Measurements from ENCODE around the gene HYOU1. TPM values are rescaled to one million over a fixed set of nuclear protein-coding genes. Genes with fewer than 3 reads are reported as not detected.
"Not testable (repeated sequence)": the region's sequence is repeated elsewhere in the genome, so short reads cannot be mapped to it uniquely, and the experiment has no call there.

Gene HYOU1
- total and polyA plus RNA-seq, 4 donors: 35.7 to 145 (median 68.7) TPM

GRCh38 chr11:119041821-119042514 lies 15.0 kb downstream of the HYOU1 start:
- no peak for DNase-seq
- 82 to 84% methylated on average over 4 of the region's 4 CpGs for WGBS, 2 donors
- Histone ChIP-seq H3K36me3 (ENCODE audit: control insufficient read depth in 1 of 2, insufficient read depth in 2 of 2, low read length in 1 of 2) (peaks cover 0 to 4% of the 10 kb centered on the region in 2 donors), H3K27ac (ENCODE audit: low read depth in 1 of 2, low read length in 2 of 2) (no peak overlapping the region), H3K4me3 (ENCODE audit: low read length in 2 of 2) (no peak overlapping the region), H3K27me3 (ENCODE audit: control insufficient read depth in 1 of 2, insufficient read depth in 2 of 2, low read length in 1 of 2) (no peaks in the 10 kb centered on the region), H3K4me1 (ENCODE audit: control insufficient read depth in 1 of 2, insufficient read depth in 2 of 2, low read length in 2 of 2) (no peaks in the 10 kb centered on the region), H3K9me3 (ENCODE audit: control insufficient read depth, low read length) (no peaks in the 10 kb centered on the region)
- ATAC-seq (ENCODE audit: low FRiP score): no peak
- intact Hi-C loops (cut with DNase I): no loop called here

- intact Hi-C loops (cut with DNase I); DNase-seq; H3K36me3 ChIP-seq (ENCODE audit: control insufficient read depth in 1 of 2, insufficient read depth in 2 of 2, low read length in 1 of 2); H3K27me3 ChIP-seq (ENCODE audit: control insufficient read depth in 1 of 2, insufficient read depth in 2 of 2, low read length in 1 of 2); H3K4me1 ChIP-seq (ENCODE audit: control insufficient read depth in 1 of 2, insufficient read depth in 2 of 2, low read length in 2 of 2); H3K9me3 ChIP-seq (ENCODE audit: control insufficient read depth, low read length); H3K27ac ChIP-seq (ENCODE audit: low read depth in 1 of 2, low read length in 2 of 2); H3K4me3 ChIP-seq (ENCODE audit: low read length in 2 of 2); ATAC-seq (ENCODE audit: low FRiP score): not testable (repeated sequence)
- WGBS, 2 donors: 46% methylated on average over 7 to 11 of the region's 11 CpGs
Measured at GRCh38 chr11:119039471-119039870, 17.5 kb downstream of the HYOU1 start.

- Histone ChIP-seq H3K9me3 (ENCODE audit: control insufficient read depth, low read length) (no peaks in the 10 kb centered on the region), H3K4me1 (ENCODE audit: control insufficient read depth in 1 of 2, insufficient read depth in 2 of 2, low read length in 2 of 2) (no peaks in the 10 kb centered on the region), H3K27ac (ENCODE audit: low read depth in 1 of 2, low read length in 2 of 2) (no peak overlapping the region), H3K36me3 (ENCODE audit: control insufficient read depth in 1 of 2, insufficient read depth in 2 of 2, low read length in 1 of 2) (no peaks in the 10 kb centered on the region), H3K4me3 (ENCODE audit: low read length in 2 of 2) (no peak overlapping the region), H3K27me3 (ENCODE audit: control insufficient read depth in 1 of 2, insufficient read depth in 2 of 2, low read length in 1 of 2) (no peaks in the 10 kb centered on the region)
- ATAC-seq (ENCODE audit: low FRiP score) (no peak), DNase-seq (peak in 1 of 2 donors; percentile 31)
- intact Hi-C loops (cut with DNase I): no loop called here
- WGBS, 2 donors: 86% methylated on average over 5 of the region's 5 CpGs
Measured at GRCh38 chr11:119038884-119039283, 18.1 kb downstream of the HYOU1 start.

GRCh38 chr11:119034813-119035212 lies 22.2 kb downstream of the HYOU1 start:
- DNase-seq: no peak
- H3K9me3 ChIP-seq (ENCODE audit: control insufficient read depth, low read length): no peaks in the 10 kb centered on the region
- H3K4me3 ChIP-seq (ENCODE audit: low read length in 2 of 2): no peak overlapping the region
- ATAC-seq (ENCODE audit: low FRiP score): no peak
- intact Hi-C loops (cut with DNase I): no loop called here
- WGBS, 2 donors: 76 to 81% methylated on average over 3 of the region's 3 CpGs
- H3K36me3 ChIP-seq (ENCODE audit: control insufficient read depth in 1 of 2, insufficient read depth in 2 of 2, low read length in 1 of 2): no peaks in the 10 kb centered on the region
- no peak overlapping the region for H3K27ac ChIP-seq (ENCODE audit: low read depth in 1 of 2, low read length in 2 of 2)
- H3K4me1 ChIP-seq (ENCODE audit: control insufficient read depth in 1 of 2, insufficient read depth in 2 of 2, low read length in 2 of 2): no peaks in the 10 kb centered on the region
- no peaks in the 10 kb centered on the region for H3K27me3 ChIP-seq (ENCODE audit: control insufficient read depth in 1 of 2, insufficient read depth in 2 of 2, low read length in 1 of 2)

- H3K9me3 ChIP-seq (ENCODE audit: control insufficient read depth, low read length); H3K27ac ChIP-seq (ENCODE audit: low read depth in 1 of 2, low read length in 2 of 2); H3K4me3 ChIP-seq (ENCODE audit: low read length in 2 of 2); H3K4me1 ChIP-seq (ENCODE audit: control insufficient read depth in 1 of 2, insufficient read depth in 2 of 2, low read length in 2 of 2); ATAC-seq (ENCODE audit: low FRiP score); H3K36me3 ChIP-seq (ENCODE audit: control insufficient read depth in 1 of 2, insufficient read depth in 2 of 2, low read length in 1 of 2); intact Hi-C loops (cut with DNase I); H3K27me3 ChIP-seq (ENCODE audit: control insufficient read depth in 1 of 2, insufficient read depth in 2 of 2, low read length in 1 of 2): not testable (repeated sequence)
- WGBS, 2 donors: 83 to 88% methylated on average over 10 of the region's 10 CpGs
- DNase-seq: peak in 1 of 2 donors; percentile 36
Measured at GRCh38 chr11:119033421-119033820, 23.6 kb downstream of the HYOU1 start.

- Histone ChIP-seq H3K9me3 (ENCODE audit: control insufficient read depth, low read length) (no peaks in the 10 kb centered on the region), H3K4me1 (ENCODE audit: control insufficient read depth in 1 of 2, insufficient read depth in 2 of 2, low read length in 2 of 2) (no peaks in the 10 kb centered on the region), H3K4me3 (ENCODE audit: low read length in 2 of 2) (no peak overlapping the region), H3K27me3 (ENCODE audit: control insufficient read depth in 1 of 2, insufficient read depth in 2 of 2, low read length in 1 of 2) (no peaks in the 10 kb centered on the region), H3K27ac (ENCODE audit: low read depth in 1 of 2, low read length in 2 of 2) (no peak overlapping the region), H3K36me3 (ENCODE audit: control insufficient read depth in 1 of 2, insufficient read depth in 2 of 2, low read length in 1 of 2) (no peaks in the 10 kb centered on the region)
- intact Hi-C loops (cut with DNase I): no loop called here
- 79 to 87% methylated on average over 9 of the region's 9 CpGs for WGBS, 2 donors
- ATAC-seq (ENCODE audit: low FRiP score) (no peak), DNase-seq (no peak)
Measured at GRCh38 chr11:119031912-119032280, 25.1 kb downstream of the HYOU1 start.

DNA sequence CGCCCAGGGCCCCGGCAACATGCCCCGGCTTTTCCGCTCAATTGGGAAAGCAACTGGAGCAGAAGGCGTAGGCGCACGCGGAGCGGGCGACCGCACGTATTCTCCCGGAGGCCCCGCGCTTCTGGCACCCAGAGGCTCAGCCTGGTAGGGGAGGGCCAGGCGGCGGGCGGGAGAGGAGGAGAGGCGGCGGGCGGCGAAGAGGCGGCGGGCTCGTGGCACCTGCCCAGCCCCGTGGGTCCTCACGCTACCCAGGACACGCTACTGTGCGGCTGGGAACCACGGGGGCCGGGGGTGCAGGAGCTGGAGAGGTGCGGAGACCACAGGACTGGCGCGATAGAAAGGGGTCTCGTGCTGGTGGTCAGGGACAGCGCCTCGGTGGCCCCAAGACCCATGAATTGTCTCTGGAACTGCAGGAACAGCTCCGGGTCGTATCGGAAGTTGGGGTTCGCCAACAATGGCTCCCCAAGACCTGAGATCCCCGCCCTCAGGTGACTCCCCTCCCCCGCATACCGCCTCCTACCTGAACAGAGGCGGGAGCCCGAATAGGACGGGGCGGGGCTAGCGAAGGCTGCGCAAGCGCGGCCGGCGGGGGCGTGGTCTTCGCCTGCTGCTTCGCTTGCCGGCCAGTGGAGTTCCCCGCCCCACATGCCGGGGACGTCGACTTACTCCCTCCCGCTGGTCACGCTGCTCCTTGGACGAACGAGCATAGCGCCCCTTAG lies 26.5 kb downstream of the HYOU1 start, which contains the start of gene SLC37A4:
SLC37A4 (minus strand) TSS at position 549 of the 719 bp plus-strand sequence.
- DNase-seq (peak; percentile 99), ATAC-seq (ENCODE audit: low FRiP score) (peak; percentile 97)
- H3K27me3 ChIP-seq (ENCODE audit: control insufficient read depth in 1 of 2, insufficient read depth in 2 of 2, low read length in 1 of 2): no peaks in the 10 kb centered on the region
- intact Hi-C loops (cut with DNase I): no loop called here
- H3K36me3 ChIP-seq (ENCODE audit: control insufficient read depth in 1 of 2, insufficient read depth in 2 of 2, low read length in 1 of 2): no peaks in the 10 kb centered on the region
- H3K9me3 ChIP-seq (ENCODE audit: control insufficient read depth, low read length): no peaks in the 10 kb centered on the region
- H3K4me1 ChIP-seq (ENCODE audit: control insufficient read depth in 1 of 2, insufficient read depth in 2 of 2, low read length in 2 of 2): no peaks in the 10 kb centered on the region
- H3K27ac ChIP-seq (ENCODE audit: low read depth in 1 of 2, low read length in 2 of 2): peak within 1 kb of the TSS in 1 of 2 donors; percentile 61
- H3K4me3 ChIP-seq (ENCODE audit: low read length in 2 of 2): peak within 1 kb of the TSS; percentile 32 to 86
- WGBS, 2 donors: 0 to 1% methylated on average over 60 to 67 of the region's 67 CpGs

DNA sequence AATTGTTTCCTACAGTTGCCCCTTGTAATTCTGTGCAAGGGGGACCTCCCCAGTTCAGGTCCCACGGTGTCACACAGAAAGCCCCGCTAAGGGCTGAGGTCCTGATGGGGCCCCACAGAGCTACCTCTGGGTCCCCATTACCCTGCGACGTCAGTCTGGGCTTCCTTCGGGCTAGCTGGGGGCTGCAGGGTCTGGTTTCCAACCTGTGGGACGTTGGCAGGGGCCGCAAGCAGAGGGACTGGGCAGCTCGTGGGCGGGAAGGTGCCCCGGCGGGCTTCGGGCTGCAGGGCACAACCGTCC lies 27.0 kb downstream of the HYOU1 start:
- no peaks in the 10 kb centered on the region for H3K27me3 ChIP-seq (ENCODE audit: control insufficient read depth in 1 of 2, insufficient read depth in 2 of 2, low read length in 1 of 2)
- intact Hi-C loops (cut with DNase I): no loop called here
- DNase-seq (no peak), ATAC-seq (ENCODE audit: low FRiP score) (no peak)
- H3K4me3 ChIP-seq (ENCODE audit: low read length in 2 of 2): peak overlapping the region; percentile 32 to 86
- H3K9me3 ChIP-seq (ENCODE audit: control insufficient read depth, low read length): no peaks in the 10 kb centered on the region
- no peaks in the 10 kb centered on the region for H3K36me3 ChIP-seq (ENCODE audit: control insufficient read depth in 1 of 2, insufficient read depth in 2 of 2, low read length in 1 of 2)
- H3K27ac ChIP-seq (ENCODE audit: low read depth in 1 of 2, low read length in 2 of 2): peak overlapping the region in 1 of 2 donors; percentile 14
- H3K4me1 ChIP-seq (ENCODE audit: control insufficient read depth in 1 of 2, insufficient read depth in 2 of 2, low read length in 2 of 2): no peaks in the 10 kb centered on the region
- whole genome bisulfite sequencing, 2 donors: 7 to 11% methylated on average over 13 of the region's 13 CpGs

All from aorta (tissue), 5 donors.